Kidney epithelial cell (primary cell): ENCODE results near the gene C1orf185. TPM values are rescaled to one million over a fixed set of nuclear protein-coding genes. Genes with fewer than 3 reads are reported as not detected.

Experiments used
- DNase-seq: peaks from one replicate; pipeline ENCODE4 v3.0.0-alpha.2; 2010; ENCODE audit warnings: low read depth
- H3K27me3 ChIP-seq: 2 replicates; pipeline ENCODE4 v1.6.0; 2011; ENCODE audit warnings: low read length; ENCODE audit not compliant: control insufficient read depth, insufficient read depth
- H3K36me3 ChIP-seq: 2 replicates; pipeline ENCODE4 v1.5.1; 2011; ENCODE audit warnings: low read length; ENCODE audit not compliant: control insufficient read depth, insufficient read depth
- H3K4me3 ChIP-seq: 2 replicates; pipeline ENCODE4 v1.5.1; 2011; ENCODE audit warnings: low read depth, mild to moderate bottlenecking, control low read depth, low read length
- total RNA-seq: library from RNA; depleted of rRNA; stranded (reverse); fragments of >200 nt; gene quantifications from 2 replicates; pipeline ENCODE4 v1.2.3, GENCODE V29; 2015
- TF ChIP-seq, protein P1 (sequence below): IDR thresholded peaks from 2 replicates; pipeline ENCODE4 v1.5.1; 2011; ENCODE audit warnings: mild to moderate bottlenecking, moderate library complexity, low read length, control low read depth, inconsistent platforms; ENCODE audit not compliant: insufficient read depth, poor library complexity, severe bottlenecking

Gene C1orf185
- total RNA-seq, 1 donor from 2014 or later = not detected

DNA sequence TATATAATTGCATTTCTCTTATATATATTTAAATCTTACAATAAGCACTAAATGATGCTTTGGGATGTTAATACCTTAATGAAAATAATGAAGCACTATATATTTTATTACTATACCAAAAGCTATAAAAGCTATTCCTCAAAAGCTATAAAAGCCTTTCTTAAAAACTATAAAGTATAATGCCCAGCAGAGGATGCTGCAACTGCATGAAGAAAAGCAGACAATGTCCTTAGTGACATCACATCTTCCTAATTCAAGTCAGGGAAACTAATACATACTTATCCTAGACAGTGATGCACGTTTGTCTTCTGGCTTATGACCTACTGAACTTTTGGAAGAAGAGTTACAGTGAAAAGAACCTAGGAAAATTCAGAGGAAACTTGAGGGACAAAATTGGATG, 13.6 kb upstream of the C1orf185 start:
- TF ChIP-seq, protein P1, sequence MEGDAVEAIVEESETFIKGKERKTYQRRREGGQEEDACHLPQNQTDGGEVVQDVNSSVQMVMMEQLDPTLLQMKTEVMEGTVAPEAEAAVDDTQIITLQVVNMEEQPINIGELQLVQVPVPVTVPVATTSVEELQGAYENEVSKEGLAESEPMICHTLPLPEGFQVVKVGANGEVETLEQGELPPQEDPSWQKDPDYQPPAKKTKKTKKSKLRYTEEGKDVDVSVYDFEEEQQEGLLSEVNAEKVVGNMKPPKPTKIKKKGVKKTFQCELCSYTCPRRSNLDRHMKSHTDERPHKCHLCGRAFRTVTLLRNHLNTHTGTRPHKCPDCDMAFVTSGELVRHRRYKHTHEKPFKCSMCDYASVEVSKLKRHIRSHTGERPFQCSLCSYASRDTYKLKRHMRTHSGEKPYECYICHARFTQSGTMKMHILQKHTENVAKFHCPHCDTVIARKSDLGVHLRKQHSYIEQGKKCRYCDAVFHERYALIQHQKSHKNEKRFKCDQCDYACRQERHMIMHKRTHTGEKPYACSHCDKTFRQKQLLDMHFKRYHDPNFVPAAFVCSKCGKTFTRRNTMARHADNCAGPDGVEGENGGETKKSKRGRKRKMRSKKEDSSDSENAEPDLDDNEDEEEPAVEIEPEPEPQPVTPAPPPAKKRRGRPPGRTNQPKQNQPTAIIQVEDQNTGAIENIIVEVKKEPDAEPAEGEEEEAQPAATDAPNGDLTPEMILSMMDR = peak; percentile 4
- peaks cover 2% of the 10 kb centered on the region for H3K27me3 ChIP-seq
- H3K4me3 ChIP-seq = no peak overlapping the region
- no peaks in the 10 kb centered on the region for H3K36me3 ChIP-seq
- no peak for DNase-seq

DNA sequence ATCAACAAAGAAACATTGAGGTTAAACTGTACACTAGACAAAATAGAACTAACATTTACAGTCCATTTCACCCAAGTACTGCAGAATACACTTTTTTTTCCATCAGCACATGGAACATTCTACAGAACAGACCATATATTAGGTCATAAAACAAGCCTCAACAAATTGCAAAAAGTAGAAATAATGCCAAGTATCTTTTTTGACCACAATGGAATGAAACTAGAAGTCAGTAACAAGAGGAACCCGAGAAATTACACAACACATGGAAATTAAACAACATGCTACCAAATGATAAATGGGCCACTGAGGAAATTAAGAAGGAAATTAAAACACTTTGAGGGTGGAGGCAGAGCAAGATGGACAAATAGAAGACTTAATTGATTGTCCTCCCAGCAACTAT, 8.4 kb upstream of the C1orf185 start:
- Histone ChIP-seq H3K27me3 (no peaks in the 10 kb centered on the region), H3K4me3 (no peak overlapping the region), H3K36me3 (no peaks in the 10 kb centered on the region)
- TF ChIP-seq, protein P1 = no peak
- no peak for DNase-seq

DNA sequence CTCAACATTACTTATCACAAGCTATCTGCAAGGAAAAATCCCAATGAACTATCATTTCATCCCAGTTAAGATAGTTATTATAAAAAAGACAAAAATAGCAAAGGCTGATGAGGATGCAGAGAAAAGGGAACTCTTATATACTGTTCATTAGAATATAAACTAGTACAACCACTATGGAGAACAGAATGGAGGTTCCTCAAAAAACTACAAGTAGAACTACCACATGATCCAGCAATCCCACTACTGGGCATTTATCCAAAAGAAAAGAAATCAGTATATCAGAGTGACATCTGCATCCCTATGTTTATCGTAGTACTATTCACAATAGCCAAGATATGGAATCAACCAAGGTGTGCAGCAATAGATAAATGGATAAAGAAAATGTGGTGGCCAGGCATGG, 4.9 kb upstream of the C1orf185 start:
- no peaks in the 10 kb centered on the region for H3K27me3 ChIP-seq
- DNase-seq = no peak
- TF ChIP-seq, protein P1 = no peak
- H3K4me3 ChIP-seq = no peak overlapping the region
- H3K36me3 ChIP-seq = no peaks in the 10 kb centered on the region

DNA sequence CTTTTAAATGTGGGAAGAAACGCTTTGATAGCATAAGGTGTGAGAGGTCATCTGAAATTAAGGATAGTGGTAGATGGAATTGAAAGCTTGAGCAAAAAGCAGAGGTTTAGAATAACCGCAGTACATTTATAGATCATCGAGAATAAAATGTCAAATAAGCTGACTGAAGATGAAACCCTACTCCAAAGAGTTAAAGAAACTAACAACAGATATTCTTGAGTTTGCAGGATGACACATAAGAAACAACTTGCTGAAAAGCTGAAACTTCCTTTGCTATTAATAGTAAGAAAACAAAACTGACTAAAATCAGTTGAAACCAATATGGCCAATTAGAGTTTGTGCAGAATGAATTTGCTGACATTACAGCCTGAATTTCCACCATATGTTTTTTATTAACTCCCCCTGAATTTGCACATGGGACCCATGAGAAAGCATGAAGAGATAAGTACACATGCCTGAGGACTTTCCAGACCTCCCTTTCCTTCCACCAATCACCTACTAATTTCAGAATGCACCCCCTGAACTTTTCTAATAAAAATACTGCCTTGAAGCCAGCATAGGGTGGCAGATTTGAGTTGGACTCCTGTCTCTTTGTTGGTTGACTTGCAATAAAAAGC, 1.7 kb upstream of the C1orf185 start:
- H3K27me3 ChIP-seq = no peaks in the 10 kb centered on the region
- TF ChIP-seq, protein P1 = no peak
- no peak for DNase-seq
- no peaks in the 10 kb centered on the region for H3K36me3 ChIP-seq
- no peak overlapping the region for H3K4me3 ChIP-seq

DNA sequence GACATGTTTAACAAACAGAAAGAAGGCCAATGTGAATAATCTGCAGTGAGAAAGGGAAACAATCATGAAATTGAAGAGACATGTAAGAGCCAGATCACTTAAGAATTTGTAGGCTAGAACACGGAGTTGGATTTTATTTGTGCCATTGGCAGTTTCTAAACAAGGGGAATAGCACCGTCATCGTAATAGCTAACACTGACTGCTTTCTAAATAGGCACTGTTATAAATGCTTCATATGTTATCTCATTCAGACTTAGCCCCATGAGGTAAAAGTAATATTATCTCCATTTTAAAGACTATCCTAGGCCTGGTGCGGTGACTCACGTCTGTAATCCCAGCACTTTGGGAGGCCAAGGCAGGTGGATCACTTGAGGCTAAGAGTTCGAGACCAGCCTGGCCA, 12.1 kb downstream of the C1orf185 start:
- Histone ChIP-seq H3K4me3 (no peak overlapping the region), H3K27me3 (no peaks in the 10 kb centered on the region), H3K36me3 (no peaks in the 10 kb centered on the region)
- TF ChIP-seq, protein P1 = no peak
- DNase-seq = no peak
